Karpas-422 (cell line): ENCODE results near the gene CCNL1. TPM values are rescaled to one million over a fixed set of nuclear protein-coding genes. Genes with fewer than 3 reads are reported as not detected.

Experiments
- DNase-seq: peaks from one replicate; pipeline ENCODE4 v3.0.0-alpha.2; 2015
- H2AFZ ChIP-seq: fragments of 200-600 bp; sonication (generic); 2 replicates; pipeline ENCODE4 v1.6.1; 2014; ENCODE audit warnings: antibody characterized with exemption, low read length, mixed read lengths
- H3K27ac ChIP-seq: fragments of 200-600 bp; sonication (generic); 2 replicates; pipeline ENCODE4 v1.5.1; 2014; ENCODE audit warnings: mild to moderate bottlenecking, low read length, moderate library complexity
- H3K27me3 ChIP-seq: fragments of 200-600 bp; sonication (generic); 2 replicates; pipeline ENCODE4 v1.6.1; 2014; ENCODE audit warnings: low read length, mixed read lengths
- H3K36me3 ChIP-seq: fragments of 200-600 bp; sonication (generic); 2 replicates; pipeline ENCODE4 v1.6.1; 2014; ENCODE audit warnings: low read length, mixed read lengths; ENCODE audit not compliant: insufficient read depth
- H3K4me1 ChIP-seq: fragments of 200-600 bp; sonication (generic); 2 replicates; pipeline ENCODE4 v1.6.1; 2014; ENCODE audit warnings: mild to moderate bottlenecking, low read length, mixed read lengths
- H3K4me2 ChIP-seq: fragments of 200-600 bp; sonication (generic); 2 replicates; pipeline ENCODE4 v1.6.1; 2014; ENCODE audit warnings: low read length, low read depth, mild to moderate bottlenecking; ENCODE audit not compliant: poor library complexity, severe bottlenecking
- H3K4me3 ChIP-seq: fragments of 200-600 bp; sonication (generic); 2 replicates; pipeline ENCODE4 v1.5.1; 2014; ENCODE audit warnings: mild to moderate bottlenecking, antibody characterized with exemption, low read length, mixed read lengths
- H3K79me2 ChIP-seq: fragments of 200-600 bp; sonication (generic); 2 replicates; pipeline ENCODE4 v1.6.1; 2014; ENCODE audit warnings: mild to moderate bottlenecking, low read length, mixed read lengths
- H3K9ac ChIP-seq: fragments of 200-600 bp; sonication (generic); 2 replicates; pipeline ENCODE4 v1.6.0; 2014; ENCODE audit warnings: low read length
- H3K9me2 ChIP-seq: fragments of 200-600 bp; sonication (generic), shearing (Covaris generic); replicated peaks from 2 replicates; pipeline ENCODE4 v1.6.0; 2014; ENCODE audit warnings: mild to moderate bottlenecking, low read length, moderate library complexity; ENCODE audit not compliant: insufficient read depth
- H3K9me3 ChIP-seq: fragments of 300-700, 200-600 bp; sonication (generic); 2 replicates; pipeline ENCODE4 v1.6.1; 2014; ENCODE audit warnings: low read length, mixed read lengths
- H4K20me1 ChIP-seq: fragments of 200-600 bp; sonication (generic); 2 replicates; pipeline ENCODE4 v1.6.1; 2014; ENCODE audit warnings: mild to moderate bottlenecking, antibody characterized with exemption, low read length, low read depth; ENCODE audit not compliant: insufficient read depth
- total RNA-seq: library from RNA; depleted of rRNA; stranded (reverse); fragments of >200 nt; shearing (Covaris generic); gene quantifications from 2 replicates; pipeline ENCODE4 v1.2.3, GENCODE V29; 2014; ENCODE audit warnings: low replicate concordance

CCNL1 gene
- total RNA-seq, 1 experiment from 2014 or later = 221 TPM

DNA sequence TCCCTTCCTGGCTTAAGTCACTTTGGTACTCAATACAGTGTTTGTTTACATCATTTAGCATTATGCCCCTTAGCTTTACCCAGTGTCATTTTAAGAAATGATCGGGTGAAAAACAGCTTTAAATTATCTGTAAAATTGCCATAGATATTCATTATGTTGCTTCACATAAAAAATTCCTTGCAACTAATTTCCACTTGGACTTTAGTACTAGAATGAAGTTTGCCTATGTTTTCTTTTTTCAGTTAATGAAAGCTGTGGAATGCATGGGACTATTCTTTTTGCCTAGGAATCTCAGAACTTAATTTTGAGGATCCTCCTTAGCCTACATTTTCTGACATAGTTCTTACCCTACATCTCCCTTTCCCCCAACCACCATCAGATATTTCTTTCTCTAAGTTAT, 38.4 kb downstream of the CCNL1 start:
- Histone ChIP-seq H4K20me1 (no peaks in the 10 kb centered on the region), H3K4me2 (no peak overlapping the region), H3K9me2 (no peaks in the 10 kb centered on the region)

DNA sequence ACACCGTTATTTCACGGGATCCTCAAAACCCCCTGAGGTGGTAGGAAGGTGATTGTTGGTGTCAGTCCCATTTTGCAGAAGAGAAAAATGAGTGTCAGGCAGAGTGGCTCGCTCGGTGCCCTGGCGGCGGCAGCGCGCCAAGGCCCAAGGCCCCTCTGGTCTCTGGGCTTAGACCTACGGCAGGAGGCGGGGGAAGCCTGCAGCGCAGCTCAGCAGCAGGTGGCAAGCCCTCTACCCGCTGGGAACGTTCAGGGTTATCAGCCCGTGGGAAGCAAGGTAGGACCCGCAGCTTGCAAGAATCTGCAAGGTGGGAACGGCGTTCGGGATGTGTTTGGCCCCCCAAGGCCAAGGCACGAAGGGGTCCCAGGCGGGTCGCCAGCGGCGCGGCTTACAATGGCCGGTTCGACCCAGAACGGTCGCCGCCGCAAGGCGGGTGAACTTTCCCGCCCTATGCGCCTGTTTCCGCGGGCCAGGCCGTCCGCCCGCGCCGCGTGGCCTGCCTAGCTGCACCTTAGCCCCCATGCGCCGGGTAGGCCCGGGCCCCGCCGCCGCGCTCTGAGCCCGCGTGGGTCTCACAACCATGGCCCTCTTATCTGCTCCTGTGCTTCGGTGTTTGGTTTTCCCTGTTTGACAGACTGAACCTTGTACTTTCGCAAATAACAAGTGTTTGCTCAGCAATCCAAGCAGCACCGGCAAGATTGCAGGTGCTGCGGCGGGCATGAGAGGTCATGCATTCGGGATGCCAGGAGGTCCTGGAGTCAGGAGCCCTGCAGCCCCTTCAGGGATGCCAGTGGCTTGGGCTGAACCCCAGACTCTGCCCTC, 39.7 kb downstream of the CCNL1 start:
- DNase-seq = no peak
- Histone ChIP-seq H3K27ac (no peak overlapping the region), H3K27me3 (no peaks in the 10 kb centered on the region), H3K4me3 (no peak overlapping the region), H3K4me1 (no peaks in the 10 kb centered on the region), H3K36me3 (no peaks in the 10 kb centered on the region), H3K9ac (no peak overlapping the region), H4K20me1 (no peaks in the 10 kb centered on the region), H2AFZ (no peak overlapping the region), H3K9me2 (no peaks in the 10 kb centered on the region), H3K9me3 (no peaks in the 10 kb centered on the region), H3K4me2 (no peak overlapping the region), H3K79me2 (no peaks in the 10 kb centered on the region)

More for the DNA sequence above, 38.4 kb downstream of the CCNL1 start:
- no peak for DNase-seq
- H3K79me2 ChIP-seq = no peaks in the 10 kb centered on the region
- H3K4me1 ChIP-seq = no peaks in the 10 kb centered on the region
- no peak overlapping the region for H2AFZ ChIP-seq
- no peak overlapping the region for H3K27ac ChIP-seq
- no peaks in the 10 kb centered on the region for H3K9me3 ChIP-seq
- no peaks in the 10 kb centered on the region for H3K36me3 ChIP-seq
- H3K27me3 ChIP-seq = no peaks in the 10 kb centered on the region
- H3K4me3 ChIP-seq = no peak overlapping the region
- no peak overlapping the region for H3K9ac ChIP-seq

DNA sequence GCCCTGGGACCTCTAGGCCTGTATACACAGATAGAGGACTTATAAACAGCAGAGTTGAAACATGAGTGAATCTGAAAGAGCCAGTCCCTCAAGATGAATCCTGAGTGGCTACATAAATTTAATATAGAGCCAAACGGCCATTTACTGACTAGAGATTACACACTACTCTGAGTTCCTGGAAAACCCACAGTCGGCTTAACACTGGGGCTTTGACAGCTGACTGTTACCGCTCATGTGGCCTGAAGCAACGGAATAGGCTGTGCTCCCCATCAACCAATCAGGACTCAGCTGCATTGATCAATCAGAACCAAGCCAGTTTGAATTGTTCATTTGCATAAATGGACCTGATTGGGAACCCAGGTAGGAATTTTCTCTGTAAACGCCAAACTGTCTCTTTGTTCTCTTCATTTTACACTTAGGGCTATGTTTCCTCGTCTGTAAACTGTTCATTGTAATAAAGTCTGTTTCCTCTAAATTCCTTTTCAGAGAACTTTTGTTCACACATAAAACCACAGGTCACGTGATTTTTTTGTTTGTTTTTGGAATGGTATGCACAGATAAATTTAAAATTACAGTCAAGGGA, 40.5 kb downstream of the CCNL1 start:
- Histone ChIP-seq H3K9me2 (no peaks in the 10 kb centered on the region), H3K4me2 (no peak overlapping the region), H3K27me3 (no peaks in the 10 kb centered on the region), H3K4me1 (no peaks in the 10 kb centered on the region), H4K20me1 (no peaks in the 10 kb centered on the region), H3K79me2 (no peaks in the 10 kb centered on the region), H2AFZ (no peak overlapping the region), H3K27ac (no peak overlapping the region), H3K9me3 (no peaks in the 10 kb centered on the region), H3K9ac (no peak overlapping the region), H3K36me3 (no peaks in the 10 kb centered on the region), H3K4me3 (no peak overlapping the region)
- DNase-seq = no peak

- no peaks in the 10 kb centered on the region for H3K4me1 ChIP-seq
- H3K27me3 ChIP-seq = no peaks in the 10 kb centered on the region
- no peak overlapping the region for H2AFZ ChIP-seq
- no peaks in the 10 kb centered on the region for H3K9me2 ChIP-seq
- no peaks in the 10 kb centered on the region for H4K20me1 ChIP-seq
- H3K9me3 ChIP-seq = no peaks in the 10 kb centered on the region
- no peak overlapping the region for H3K4me3 ChIP-seq
- no peak overlapping the region for H3K27ac ChIP-seq
- no peak for DNase-seq
- no peak overlapping the region for H3K9ac ChIP-seq
- no peaks in the 10 kb centered on the region for H3K36me3 ChIP-seq
- no peak overlapping the region for H3K4me2 ChIP-seq
- no peaks in the 10 kb centered on the region for H3K79me2 ChIP-seq
Measured at GRCh38 chr3:157117875-157118654, 41.9 kb downstream of the CCNL1 start.

GRCh38 chr3:157117206-157117605, 42.7 kb downstream of the CCNL1 start:
- no peaks in the 10 kb centered on the region for H3K79me2 ChIP-seq
- no peaks in the 10 kb centered on the region for H4K20me1 ChIP-seq
- H2AFZ ChIP-seq = no peak overlapping the region
- H3K9me3 ChIP-seq = no peaks in the 10 kb centered on the region
- H3K4me2 ChIP-seq = no peak overlapping the region
- no peak overlapping the region for H3K9ac ChIP-seq
- H3K27ac ChIP-seq = no peak overlapping the region
- H3K27me3 ChIP-seq = no peaks in the 10 kb centered on the region
- H3K4me1 ChIP-seq = no peaks in the 10 kb centered on the region
- no peaks in the 10 kb centered on the region for H3K9me2 ChIP-seq
- H3K36me3 ChIP-seq = no peaks in the 10 kb centered on the region
- no peak for DNase-seq
- no peak overlapping the region for H3K4me3 ChIP-seq

DNA sequence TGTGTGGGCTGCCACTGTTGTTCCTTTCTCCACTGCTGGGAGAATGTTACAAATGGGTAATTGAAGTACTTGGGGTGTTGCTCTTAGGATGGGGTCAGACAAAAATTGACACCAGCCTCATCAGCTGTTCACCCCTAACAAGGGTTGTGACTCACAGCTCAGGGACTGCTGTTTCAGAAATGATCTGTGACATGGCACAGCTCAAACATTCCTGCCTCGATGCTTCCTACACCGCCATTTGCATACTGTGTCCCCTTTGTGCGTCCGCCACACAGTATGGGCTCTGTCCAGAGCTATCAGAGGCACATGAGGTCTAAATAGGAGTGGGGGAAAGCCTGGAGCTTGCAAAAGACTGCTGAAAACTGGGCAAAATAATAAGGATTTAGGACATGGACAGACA, 43.9 kb downstream of the CCNL1 start:
- H3K36me3 ChIP-seq = no peaks in the 10 kb centered on the region
- no peak overlapping the region for H3K27ac ChIP-seq
- H3K9me3 ChIP-seq = no peaks in the 10 kb centered on the region
- H3K4me2 ChIP-seq = no peak overlapping the region
- DNase-seq = no peak
- H2AFZ ChIP-seq = no peak overlapping the region
- no peak overlapping the region for H3K9ac ChIP-seq
- H3K27me3 ChIP-seq = no peaks in the 10 kb centered on the region
- H3K9me2 ChIP-seq = no peaks in the 10 kb centered on the region
- no peaks in the 10 kb centered on the region for H3K4me1 ChIP-seq
- no peak overlapping the region for H3K4me3 ChIP-seq
- H4K20me1 ChIP-seq = no peaks in the 10 kb centered on the region
- H3K79me2 ChIP-seq = no peaks in the 10 kb centered on the region

DNA sequence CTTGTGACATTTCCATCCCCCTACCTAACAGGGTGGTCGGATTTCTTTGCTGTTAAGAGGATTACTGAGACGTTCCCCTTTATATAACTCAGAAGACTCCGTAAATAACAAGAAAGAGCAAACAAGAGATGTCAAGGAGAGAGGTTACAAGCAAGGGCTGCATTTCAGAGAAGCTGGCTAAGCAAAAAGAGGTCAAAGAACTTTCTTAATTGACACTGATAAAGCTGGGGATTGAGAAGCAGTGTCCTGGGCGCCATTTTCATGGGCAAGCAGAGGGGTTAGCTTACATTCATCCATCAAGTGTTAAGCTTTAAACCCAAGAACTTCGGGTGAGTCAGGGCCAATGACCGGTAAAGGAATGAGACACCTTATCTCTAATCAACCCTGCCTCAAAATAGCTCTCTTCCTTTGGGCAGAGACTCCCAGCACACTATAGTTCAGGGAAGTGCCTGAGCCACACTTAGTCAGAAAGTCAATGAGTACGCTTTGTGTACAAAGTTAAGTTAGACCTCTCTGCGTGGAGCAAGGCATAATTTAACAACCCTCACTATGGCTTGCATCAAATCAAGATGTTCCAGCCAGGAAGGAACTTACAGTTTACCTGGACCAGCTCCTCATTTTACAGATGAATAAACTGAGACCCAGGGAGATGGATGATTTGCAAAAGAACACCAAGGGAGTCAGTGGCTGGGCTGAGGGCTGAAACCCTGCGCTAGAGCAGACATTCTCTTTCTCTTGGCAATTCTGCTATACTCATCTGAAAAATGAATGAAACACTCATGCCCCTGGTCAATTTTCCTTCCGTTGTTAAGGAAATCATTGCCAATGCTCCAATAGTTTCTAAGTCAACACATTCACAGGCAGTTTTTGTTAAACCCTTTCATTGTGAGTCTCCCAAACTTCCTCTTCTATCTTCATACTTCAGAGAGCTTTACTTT, 44.6 kb downstream of the CCNL1 start:
- Histone ChIP-seq H3K79me2 (no peaks in the 10 kb centered on the region), H3K9me2 (no peaks in the 10 kb centered on the region), H3K4me1 (no peaks in the 10 kb centered on the region), H3K4me2 (no peak overlapping the region), H3K36me3 (no peaks in the 10 kb centered on the region), H2AFZ (peak overlapping the region; percentile 78; the same call in 1 of the 2 replicates), H3K9ac (no peak overlapping the region), H4K20me1 (no peaks in the 10 kb centered on the region), H3K27me3 (no peaks in the 10 kb centered on the region), H3K9me3 (no peaks in the 10 kb centered on the region), H3K27ac (no peak overlapping the region), H3K4me3 (no peak overlapping the region)
- DNase-seq = no peak
